Effector memory CD8-positive, alpha-beta T cell (primary cell): ENCODE results near the gene IFI30.

Source experiments
- ATAC-seq: fragments of 150-1000 bp; cut with Tn5 transposase; replicated peaks from 2 replicates; pipeline ENCODE4 v1.10.0; 2021; ENCODE audit warnings: mild to moderate bottlenecking, moderate library complexity
- DNase-seq, 3 experiments: peaks; one replicate each; pipeline ENCODE4 v3.0.0; 2021
- H3K27ac Mint-ChIP-seq, 2 donors: one replicate each; pipeline ENCODE4 v1.8.0; 2022; ENCODE audit warnings: mild to moderate bottlenecking in 2 of 2, mixed read lengths in 2 of 2, moderate library complexity in 2 of 2
- H3K27me3 Mint-ChIP-seq, 2 donors: one replicate each; pipeline ENCODE4 v1.8.0; 2022; ENCODE audit warnings: mixed read lengths in 2 of 2
- H3K36me3 Mint-ChIP-seq: one replicate; pipeline ENCODE4 v1.8.0; 2022; ENCODE audit warnings: mild to moderate bottlenecking, moderate library complexity, mixed read lengths; ENCODE audit not compliant: insufficient read depth
- H3K4me1 Mint-ChIP-seq, 2 donors: one replicate each; pipeline ENCODE4 v1.8.0; 2022; ENCODE audit warnings: low read depth in 2 of 2, mixed read lengths in 2 of 2
- H3K4me3 Mint-ChIP-seq, 2 donors: one replicate each; pipeline ENCODE4 v1.8.0; 2022; ENCODE audit warnings: mild to moderate bottlenecking in 2 of 2, mixed read lengths in 2 of 2, moderate library complexity in 2 of 2
- H3K9me3 Mint-ChIP-seq, 2 donors: one replicate each; pipeline ENCODE4 v1.8.0; 2022; ENCODE audit warnings: mixed read lengths in 2 of 2

Gene IFI30

DNA sequence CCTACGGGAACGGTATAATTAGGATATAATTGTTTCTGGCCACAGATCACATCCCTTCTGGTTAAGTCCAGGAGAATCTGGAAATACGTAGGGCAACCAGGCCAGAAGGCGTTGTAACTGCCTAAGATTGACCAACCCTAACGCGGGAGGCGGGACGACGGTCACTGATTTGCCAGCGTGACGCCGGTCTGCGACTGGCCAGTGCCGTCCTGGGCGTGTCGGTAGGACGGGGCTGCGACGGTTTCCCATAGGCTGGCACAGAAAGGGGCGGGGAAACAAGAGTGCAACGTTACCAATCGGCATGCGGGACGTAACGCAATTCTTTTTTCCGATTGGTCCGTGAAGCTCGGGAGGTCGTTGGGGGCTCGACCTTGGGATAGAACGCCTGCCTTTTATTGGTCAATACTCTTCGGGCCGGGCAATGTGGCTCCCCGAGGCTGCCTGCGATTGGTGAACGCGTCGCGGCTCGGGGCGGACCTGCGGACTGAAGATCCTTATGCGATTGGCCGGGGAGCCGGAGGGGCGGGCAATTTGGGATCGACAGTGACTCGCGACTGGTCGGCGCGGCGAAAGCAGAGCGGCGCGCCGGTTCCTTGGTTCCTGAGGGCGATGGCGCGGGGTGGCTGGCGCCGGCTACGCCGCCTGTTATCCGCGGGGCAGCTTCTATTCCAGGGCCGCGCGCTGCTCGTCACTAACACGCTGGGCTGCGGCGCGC lies 19.2 kb downstream of the IFI30 start, which contains the start of gene MPV17L2:
MPV17L2 (plus strand) TSS at position 546 of the 715 bp plus-strand sequence; CDS start at position 610, 64 bp downstream.
- no peaks in the 10 kb centered on the region for H3K27me3 Mint-ChIP-seq
- peaks cover 16 to 26% of the 10 kb centered on the region in 2 donors for H3K4me1 Mint-ChIP-seq
- peaks cover 27% of the 10 kb centered on the region for H3K36me3 Mint-ChIP-seq
- ATAC-seq, result peak; percentile 83
- peak within 1 kb of the TSS; percentile 77 to 87 for H3K4me3 Mint-ChIP-seq
- H3K9me3 Mint-ChIP-seq, result no peaks in the 10 kb centered on the region
- peak within 1 kb of the TSS; percentile 86 to 87 for H3K27ac Mint-ChIP-seq
- DNase-seq, result peak; percentile 95 to 97 (median 96)

DNA sequence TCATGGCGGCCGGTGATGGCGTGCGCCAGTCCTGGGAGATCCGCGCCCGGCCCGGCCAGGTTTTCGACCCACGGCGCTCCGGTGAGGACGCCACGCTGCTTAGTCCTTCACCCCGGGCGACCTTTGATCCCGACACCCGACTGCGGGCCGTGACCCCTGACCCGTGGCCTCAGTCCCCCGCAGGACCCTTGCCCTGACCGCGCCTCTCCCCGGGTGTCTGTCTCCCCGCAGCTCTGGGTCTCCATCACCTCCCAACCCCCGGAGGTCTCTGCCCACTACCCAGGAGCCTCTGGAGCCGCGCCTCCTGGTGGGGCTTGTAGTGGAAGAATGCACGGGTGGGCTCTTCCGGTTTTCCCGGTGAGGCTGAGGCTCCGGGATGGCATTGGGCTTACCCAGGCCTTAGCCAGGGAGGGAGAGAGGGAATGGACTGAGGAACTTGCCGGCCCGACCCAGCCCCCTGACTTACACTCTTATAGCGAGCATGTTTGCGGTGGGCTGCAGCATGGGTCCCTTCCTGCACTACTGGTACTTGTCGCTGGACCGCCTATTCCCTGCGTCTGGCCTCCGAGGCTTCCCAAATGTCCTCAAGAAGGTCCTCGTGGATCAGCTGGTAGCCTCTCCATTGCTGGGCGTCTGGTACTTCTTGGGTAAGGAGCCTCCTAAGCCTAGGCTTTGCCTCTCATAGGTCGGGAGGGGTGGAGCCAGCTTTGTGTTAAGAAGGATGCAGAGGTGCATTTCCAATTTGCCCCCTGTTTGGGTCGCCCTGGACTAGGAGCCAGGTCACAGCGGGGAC lies 20.0 kb downstream of the IFI30 start:
- Mint-ChIP-seq H3K27me3 (no peaks in the 10 kb centered on the region), H3K36me3 (peaks cover 27% of the 10 kb centered on the region), H3K27ac (peak overlapping the region; percentile 86 to 87), H3K9me3 (no peaks in the 10 kb centered on the region), H3K4me1 (peaks cover 16 to 26% of the 10 kb centered on the region in 2 donors), H3K4me3 (peak overlapping the region; percentile 77 to 87)
- ATAC-seq (no peak), DNase-seq (no peak)

DNA sequence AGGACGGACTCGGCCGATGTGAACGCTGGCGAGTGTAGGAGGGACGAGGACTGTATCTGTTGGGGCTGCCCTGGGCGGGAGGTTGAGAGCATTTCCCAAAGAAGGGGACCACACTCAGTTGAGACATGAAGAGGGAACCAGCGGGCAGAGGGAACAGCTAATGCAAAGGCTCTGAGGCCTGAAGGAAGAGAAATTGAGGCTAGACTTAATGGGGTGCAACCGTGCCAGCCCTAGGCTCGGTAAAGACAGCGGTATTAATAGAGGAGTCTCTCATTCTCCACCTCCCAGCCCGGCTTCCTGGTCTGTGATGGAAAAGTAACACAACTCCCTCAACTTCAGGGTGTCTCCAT lies 20.5 kb downstream of the IFI30 start:
- ATAC-seq (no peak), DNase-seq (no peak)
- Mint-ChIP-seq H3K9me3 (no peaks in the 10 kb centered on the region), H3K36me3 (peaks cover 27% of the 10 kb centered on the region), H3K27me3 (no peaks in the 10 kb centered on the region), H3K4me3 (peak overlapping the region; percentile 77 to 87), H3K27ac (peak overlapping the region in 1 of 2 donors; percentile 31), H3K4me1 (peaks cover 16 to 26% of the 10 kb centered on the region in 2 donors)

DNA sequence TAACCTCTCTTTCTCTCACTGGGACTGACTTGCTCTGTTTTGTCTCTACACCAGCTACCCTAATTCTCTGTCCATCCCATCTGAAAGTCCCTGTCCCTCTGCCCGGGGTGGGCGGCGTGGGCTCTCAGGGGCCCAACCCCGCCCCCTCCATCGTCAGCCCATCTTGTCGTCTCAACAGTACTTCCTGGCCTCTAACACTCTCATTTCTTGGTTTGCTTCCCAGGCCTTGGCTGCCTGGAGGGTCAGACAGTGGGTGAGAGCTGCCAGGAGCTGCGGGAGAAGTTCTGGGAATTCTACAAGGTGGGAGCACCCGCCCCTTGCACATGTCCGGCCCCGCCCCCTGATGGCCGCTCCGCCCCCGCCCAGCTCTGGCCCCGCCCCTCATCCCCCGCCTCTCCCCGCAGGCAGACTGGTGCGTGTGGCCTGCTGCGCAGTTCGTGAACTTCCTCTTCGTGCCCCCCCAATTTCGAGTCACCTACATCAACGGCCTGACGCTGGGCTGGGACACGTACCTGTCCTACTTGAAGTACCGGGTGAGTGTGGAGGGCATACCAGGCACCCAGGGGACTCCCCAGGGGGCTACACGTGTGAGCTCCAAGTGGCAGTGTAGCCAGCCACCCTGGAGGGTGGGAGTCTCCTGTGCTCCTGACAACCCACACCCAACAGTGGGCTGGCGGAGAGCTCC lies 21.1 kb downstream of the IFI30 start:
- no peak for ATAC-seq
- peaks cover 16 to 26% of the 10 kb centered on the region in 2 donors for H3K4me1 Mint-ChIP-seq
- H3K9me3 Mint-ChIP-seq, result no peaks in the 10 kb centered on the region
- peak overlapping the region; percentile 31 to 65 for H3K27ac Mint-ChIP-seq
- H3K27me3 Mint-ChIP-seq, result no peaks in the 10 kb centered on the region
- H3K4me3 Mint-ChIP-seq, result peak overlapping the region; percentile 77 to 87
- DNase-seq, result peak in 1 of 3 experiments; percentile 15
- peaks cover 27% of the 10 kb centered on the region for H3K36me3 Mint-ChIP-seq

DNA sequence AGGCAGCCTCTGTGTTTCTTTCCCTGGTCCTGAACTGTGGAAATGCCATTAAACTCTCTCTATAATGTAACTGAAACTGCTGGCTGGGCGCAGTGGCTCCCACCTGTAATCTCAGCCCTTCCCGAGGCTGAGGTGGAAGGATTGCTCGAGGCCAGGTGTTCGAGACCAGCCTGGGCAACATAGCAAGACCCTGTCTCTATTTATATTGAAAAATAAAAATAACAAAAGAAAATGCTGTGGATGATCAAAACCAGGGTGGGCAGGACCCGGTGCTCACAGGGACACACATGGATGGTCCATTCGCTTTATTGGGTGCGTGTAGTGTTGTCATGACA lies 22.9 kb downstream of the IFI30 start:
- H3K4me3 Mint-ChIP-seq, result peak overlapping the region in 1 of 2 donors; percentile 40

DNA sequence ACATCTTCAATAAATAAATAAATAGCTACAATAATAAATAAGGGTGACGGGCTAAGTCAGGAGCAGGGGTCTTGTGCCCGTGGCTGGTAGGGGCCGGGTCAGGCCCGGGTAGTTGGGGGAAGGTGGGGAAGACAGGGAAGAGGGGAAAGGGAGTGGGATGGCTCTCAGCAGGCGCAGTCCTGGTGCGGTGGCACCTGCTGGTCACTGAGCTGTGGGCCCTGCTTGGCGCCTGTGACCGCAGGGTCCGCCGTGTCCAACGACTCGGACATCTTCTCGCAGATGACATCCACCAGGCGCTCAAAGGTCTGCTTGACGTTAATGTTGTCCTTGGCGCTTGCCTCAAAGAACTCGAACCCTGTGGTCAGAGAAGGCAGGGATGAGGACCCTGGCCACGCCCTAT lies 23.7 kb downstream of the IFI30 start:
- Mint-ChIP-seq H3K9me3 (no peaks in the 10 kb centered on the region), H3K4me3 (no peak overlapping the region), H3K27ac (no peak overlapping the region), H3K4me1 (peaks cover 13 to 24% of the 10 kb centered on the region in 2 donors), H3K36me3 (peaks cover 25% of the 10 kb centered on the region), H3K27me3 (no peaks in the 10 kb centered on the region)
- ATAC-seq (no peak), DNase-seq (no peak)

More for the DNA sequence above, 22.9 kb downstream of the IFI30 start:
- Mint-ChIP-seq H3K9me3 (no peaks in the 10 kb centered on the region), H3K27ac (peak overlapping the region in 1 of 2 donors; percentile 46), H3K36me3 (peaks cover 30% of the 10 kb centered on the region), H3K27me3 (no peaks in the 10 kb centered on the region), H3K4me1 (peaks cover 16 to 26% of the 10 kb centered on the region in 2 donors)
- DNase-seq, result no peak
- no peak for ATAC-seq

DNA sequence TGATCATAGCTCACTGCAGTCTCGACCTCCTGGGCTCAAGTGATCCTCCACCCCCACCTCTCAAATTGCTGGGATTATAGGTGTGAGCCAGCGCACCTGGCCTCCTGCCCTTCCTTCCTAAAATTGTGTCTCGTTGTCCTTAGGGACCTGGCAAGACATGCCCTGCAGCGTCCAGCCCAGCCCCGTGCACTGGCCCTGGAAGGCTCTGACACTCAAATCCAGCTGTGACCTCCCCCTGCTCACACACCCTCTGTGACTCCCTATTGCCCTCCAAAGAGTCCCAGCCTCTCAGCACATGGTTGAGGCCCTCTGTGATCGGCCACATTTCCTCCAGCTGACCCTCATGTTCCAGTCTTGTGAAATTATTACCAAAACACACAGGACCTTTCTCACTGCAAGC lies 24.3 kb downstream of the IFI30 start:
- Mint-ChIP-seq H3K27ac (no peak overlapping the region), H3K27me3 (no peaks in the 10 kb centered on the region), H3K9me3 (no peaks in the 10 kb centered on the region), H3K4me1 (peaks cover 15 to 25% of the 10 kb centered on the region in 2 donors), H3K4me3 (no peak overlapping the region), H3K36me3 (peaks cover 19% of the 10 kb centered on the region)
- DNase-seq, result no peak
- no peak for ATAC-seq

DNA sequence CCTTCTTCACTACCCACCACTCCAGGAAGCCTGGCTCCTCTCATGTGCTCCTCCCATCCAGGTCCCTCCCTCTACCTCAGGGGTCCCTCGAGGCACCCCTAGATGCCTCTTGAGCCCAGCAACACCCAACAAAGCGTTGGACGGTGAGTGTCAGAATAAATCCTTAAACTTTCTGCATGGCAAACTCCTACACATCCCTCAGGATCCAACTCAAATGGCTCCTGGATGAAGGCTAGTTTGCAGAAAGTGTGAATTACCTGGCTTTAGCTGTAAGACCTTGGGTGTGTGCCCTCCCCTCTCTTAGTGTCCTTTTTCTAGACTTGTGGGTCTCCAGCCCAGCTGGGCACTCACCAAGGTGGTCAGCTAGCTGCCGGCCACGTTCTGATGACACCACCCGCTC lies 24.8 kb downstream of the IFI30 start:
- peaks cover 15% of the 10 kb centered on the region for H3K36me3 Mint-ChIP-seq
- peaks cover 20 to 27% of the 10 kb centered on the region in 2 donors for H3K4me1 Mint-ChIP-seq
- no peak overlapping the region for H3K4me3 Mint-ChIP-seq
- no peaks in the 10 kb centered on the region for H3K27me3 Mint-ChIP-seq
- ATAC-seq (no peak), DNase-seq (no peak)
- H3K27ac Mint-ChIP-seq, result no peak overlapping the region
- H3K9me3 Mint-ChIP-seq, result no peaks in the 10 kb centered on the region

DNA sequence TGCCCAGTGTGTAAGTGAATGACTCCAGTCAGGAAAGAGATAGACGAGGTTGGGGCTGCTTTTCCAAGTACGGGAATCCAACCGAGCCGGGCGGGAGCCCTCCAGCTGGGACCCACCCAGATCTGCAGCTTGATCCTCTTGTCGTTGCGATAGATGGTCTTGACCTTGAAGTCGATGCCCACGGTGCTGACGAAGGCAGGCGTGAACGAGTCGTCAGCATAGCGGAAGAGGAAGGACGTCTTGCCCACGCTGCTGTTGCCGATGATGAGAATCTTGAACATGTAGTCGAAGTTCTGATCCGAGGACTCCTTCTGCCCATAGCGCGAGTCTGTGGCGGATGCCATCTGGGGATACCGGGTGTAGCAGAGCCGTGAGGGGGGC lies 28.8 kb downstream of the IFI30 start:
- DNase-seq (no peak), ATAC-seq (no peak)
- Mint-ChIP-seq H3K9me3 (no peaks in the 10 kb centered on the region), H3K4me1 (peaks cover 17 to 21% of the 10 kb centered on the region in 2 donors), H3K36me3 (peaks cover 19% of the 10 kb centered on the region), H3K27ac (no peak overlapping the region), H3K4me3 (peak overlapping the region; percentile 86 to 91), H3K27me3 (no peaks in the 10 kb centered on the region)

DNA sequence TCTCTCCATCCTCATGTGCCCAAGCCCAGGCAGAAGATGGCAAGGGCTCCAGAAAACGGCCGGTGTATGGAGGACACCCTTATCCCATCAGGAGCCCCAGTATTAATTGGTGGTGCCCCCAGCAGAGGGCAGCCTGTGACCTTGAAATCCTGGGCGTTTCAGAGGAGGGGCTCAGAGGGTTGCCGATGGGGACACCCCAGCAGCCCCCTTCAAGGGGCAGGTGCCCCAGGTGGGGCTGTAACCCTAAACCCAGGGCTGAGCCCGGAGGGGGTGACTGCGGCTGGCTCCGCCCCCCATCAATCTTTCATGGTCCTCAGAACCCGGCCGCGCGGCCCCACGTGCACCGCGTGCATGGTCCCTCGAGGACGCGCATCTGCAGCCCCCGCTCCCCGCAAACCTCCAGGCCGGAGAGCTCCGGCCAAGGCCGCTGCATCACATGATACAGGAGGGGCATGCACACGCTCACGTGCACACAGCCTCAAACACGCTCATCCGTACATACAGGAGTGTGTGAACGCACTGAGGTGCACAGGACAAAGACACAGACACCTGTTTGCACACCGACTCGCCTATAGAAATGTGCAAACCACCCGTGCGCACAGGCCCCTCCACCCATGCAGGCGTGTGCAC lies 29.3 kb downstream of the IFI30 start:
- no peak for ATAC-seq
- no peaks in the 10 kb centered on the region for H3K27me3 Mint-ChIP-seq
- H3K4me3 Mint-ChIP-seq, result peak overlapping the region; percentile 86 to 91
- peaks cover 17 to 21% of the 10 kb centered on the region in 2 donors for H3K4me1 Mint-ChIP-seq
- no peak for DNase-seq
- H3K27ac Mint-ChIP-seq, result peak overlapping the region in 1 of 2 donors; percentile 90
- peaks cover 19% of the 10 kb centered on the region for H3K36me3 Mint-ChIP-seq
- H3K9me3 Mint-ChIP-seq, result no peaks in the 10 kb centered on the region

DNA sequence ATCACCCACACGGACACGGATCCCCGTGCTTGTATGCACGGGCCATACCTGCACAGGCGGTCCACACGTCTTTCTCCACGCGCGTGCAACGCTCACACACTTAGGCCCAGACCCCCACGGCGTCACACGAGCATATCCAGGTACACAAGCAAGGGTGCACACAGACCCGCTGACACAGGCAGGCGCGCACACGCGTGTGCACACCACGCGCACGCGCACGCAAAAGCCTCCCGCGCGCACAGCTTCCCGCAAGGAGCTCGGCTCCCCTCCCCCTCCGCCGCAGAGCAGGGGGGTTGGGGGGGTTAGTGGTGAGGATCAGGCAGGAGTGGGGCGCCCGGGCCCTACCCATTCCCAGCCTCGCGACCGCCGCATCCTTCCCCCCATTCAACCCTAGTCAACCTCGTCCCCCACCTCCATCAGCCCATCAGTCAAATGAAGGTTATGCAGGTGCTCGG lies 29.8 kb downstream of the IFI30 start:
- Mint-ChIP-seq H3K4me3 (peak overlapping the region; percentile 86 to 91), H3K27me3 (peaks cover 0 to 3% of the 10 kb centered on the region in 2 donors), H3K36me3 (peaks cover 19% of the 10 kb centered on the region), H3K9me3 (no peaks in the 10 kb centered on the region), H3K4me1 (peaks cover 17 to 21% of the 10 kb centered on the region in 2 donors), H3K27ac (peak overlapping the region; percentile 64 to 90)
- DNase-seq (peak in 1 of 3 experiments; percentile 49), ATAC-seq (peak; percentile 23)

DNA sequence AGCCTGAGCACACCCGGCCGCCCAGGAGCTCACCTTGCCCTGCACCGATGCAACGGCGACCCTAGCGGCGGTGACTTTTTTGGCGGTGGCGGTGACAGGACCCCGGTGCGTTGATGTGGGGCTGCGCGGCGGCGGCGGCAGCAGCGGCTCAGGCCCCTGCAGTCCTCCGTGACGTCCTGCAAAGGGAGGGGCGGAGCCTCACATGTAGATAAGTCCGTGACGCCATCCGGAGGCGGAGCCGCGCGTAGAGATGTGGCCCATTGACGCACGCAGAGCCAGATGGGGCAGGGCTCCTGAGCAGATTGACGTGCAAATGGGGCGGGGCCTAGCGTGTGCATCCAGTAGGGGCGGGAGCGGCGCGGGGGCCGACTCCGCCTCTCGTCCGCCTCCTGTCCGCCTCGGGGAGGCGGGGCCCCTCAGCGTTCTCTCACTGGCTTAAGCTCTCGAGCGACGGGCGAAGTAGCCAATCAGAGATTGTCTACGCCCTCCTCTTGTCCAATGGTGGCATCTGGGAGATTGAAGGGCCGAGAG lies 30.3 kb downstream of the IFI30 start, which contains the start of gene RAB3A:
RAB3A (minus strand) TSS at position 180 of the 531 bp plus-strand sequence. CDS start 1,302 bp downstream, outside the sequence.
- Mint-ChIP-seq H3K36me3 (peaks cover 19% of the 10 kb centered on the region), H3K4me1 (peaks cover 17 to 21% of the 10 kb centered on the region in 2 donors), H3K27ac (peak within 1 kb of the TSS; percentile 64 to 90), H3K9me3 (no peaks in the 10 kb centered on the region), H3K27me3 (peaks cover 0 to 8% of the 10 kb centered on the region in 2 donors), H3K4me3 (peak within 1 kb of the TSS; percentile 86 to 91)
- ATAC-seq (peak; percentile 88), DNase-seq (peak; percentile 98 to 99 (median 98))
